Measurements from ENCODE around the gene LAMA2.

The LAMA2 gene

GRCh38 chr6:129500958-129501739 is 618.2 kb downstream of the LAMA2 start:
- no peak for DNase-seq

- no peak for DNase-seq
Observed at GRCh38 chr6:129501740-129502660, 619.1 kb downstream of the LAMA2 start.

- DNase-seq: no peak
Observed at GRCh38 chr6:129504456-129504855, 621.5 kb downstream of the LAMA2 start.

- no peak for DNase-seq
Observed at GRCh38 chr6:129507059-129507807, 624.3 kb downstream of the LAMA2 start.

- no peak for DNase-seq
Observed at GRCh38 chr6:129507846-129508245, 624.9 kb downstream of the LAMA2 start.

- no peak for DNase-seq
Observed at GRCh38 chr6:129508477-129509145, 625.7 kb downstream of the LAMA2 start.

GRCh38 chr6:129510950-129511349 is 628.0 kb downstream of the LAMA2 start:
- DNase-seq: no peak

GRCh38 chr6:129513471-129513870 is 630.5 kb downstream of the LAMA2 start:
- DNase-seq: no peak

- DNase-seq: no peak
Observed at GRCh38 chr6:129515004-129515403, 632.1 kb downstream of the LAMA2 start.

- no peak for DNase-seq
Observed at GRCh38 chr6:129516005-129516404, 633.1 kb downstream of the LAMA2 start.

GRCh38 chr6:129516787-129517186 is 633.8 kb downstream of the LAMA2 start:
- no peak for DNase-seq

- DNase-seq: no peak
Observed at GRCh38 chr6:129517288-129517687, 634.4 kb downstream of the LAMA2 start.

GRCh38 chr6:129519750-129520149 is 636.8 kb downstream of the LAMA2 start:
- DNase-seq: no peak

GRCh38 chr6:129521946-129522345 is 639.0 kb downstream of the LAMA2 start:
- DNase-seq: no peak

GRCh38 chr6:129523816-129524215 is 640.9 kb downstream of the LAMA2 start:
- DNase-seq: no peak

GRCh38 chr6:129525055-129525454 is 642.1 kb downstream of the LAMA2 start:
- DNase-seq: no peak

- DNase-seq: no peak
Observed at GRCh38 chr6:129534926-129535325, 652.0 kb downstream of the LAMA2 start.

- DNase-seq: no peak
Observed at GRCh38 chr6:129536271-129536670, 653.3 kb downstream of the LAMA2 start.

GRCh38 chr6:129539032-129539431 is 656.1 kb downstream of the LAMA2 start:
- no peak for DNase-seq

- no peak for DNase-seq
Observed at GRCh38 chr6:129542705-129543104, 659.8 kb downstream of the LAMA2 start.

GRCh38 chr6:129543981-129544380 is 661.0 kb downstream of the LAMA2 start:
- DNase-seq: no peak

- DNase-seq: no peak
Observed at GRCh38 chr6:129544892-129545612, 662.1 kb downstream of the LAMA2 start.
